ENCODE results near the gene LDLRAD2. TPM values are rescaled to one million over a fixed set of nuclear protein-coding genes. Genes with fewer than 3 reads are reported as not detected.

Gene LDLRAD2
- total and polyA plus RNA-seq, 2 of the 8 experiments (the other 6 are each of a cell fraction or from before 2014, with no cell fraction given) = 0.48 to 0.74 TPM

DNA sequence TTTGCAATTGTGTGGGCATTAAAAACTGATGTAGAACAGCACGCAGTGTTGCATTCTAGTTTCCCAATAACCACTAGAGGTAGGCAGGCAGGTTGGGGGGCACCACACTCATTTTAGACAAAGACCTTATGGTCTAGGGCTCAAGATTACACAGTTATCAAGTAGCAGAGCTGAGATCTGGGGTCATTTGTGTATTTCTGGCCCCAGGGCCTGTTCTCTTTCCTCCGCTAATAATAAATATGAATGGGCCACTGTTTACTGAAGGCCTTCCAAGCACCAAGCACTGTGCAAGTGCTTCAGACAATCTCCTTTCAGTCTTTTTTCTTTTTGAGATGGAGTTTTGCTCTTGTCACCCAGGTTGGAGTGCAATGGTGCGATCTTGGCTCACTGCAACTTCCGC, 23.9 kb downstream of the LDLRAD2 start:
- Histone ChIP-seq H2BK120ac (replicated peaks; ENCODE audit: low read depth, low read length) (no peak overlapping the region), H3K4me3 (ENCODE audit: extremely low read depth in 1 of 4, insufficient read depth in 2 of 4, low read depth in 3 of 4, low read length in 4 of 4) (no peak overlapping the region), H3K79me1 (ENCODE audit: low read depth, low read length) (no peaks in the 10 kb centered on the region), H3K9ac (replicated peaks in 1 of 4; ENCODE audit: extremely low read depth in 1 of 4, low read depth in 3 of 4, low read length in 3 of 4) (no peak overlapping the region), H4K20me1 (replicated peaks in 1 of 2; ENCODE audit: control insufficient read depth in 1 of 2, insufficient read depth in 2 of 2, low read length in 2 of 2) (peaks cover 0 to 10% of the 10 kb centered on the region in 2 experiments), H3K4me1 (replicated peaks in 1 of 4; ENCODE audit: control insufficient read depth in 3 of 4, insufficient read depth in 4 of 4, low read length in 3 of 4) (no peaks in the 10 kb centered on the region), H2BK15ac (ENCODE audit: low read length) (no peak overlapping the region), H3K9me3 (ENCODE audit: insufficient read depth in 2 of 2, low read depth in 1 of 2, low read length in 1 of 2) (peaks cover 7 to 8% of the 10 kb centered on the region in 2 experiments; a peak in 3 of 4 replicates), H4K91ac (replicated peaks; ENCODE audit: insufficient read length, low read length) (no peak overlapping the region), H3K23ac (ENCODE audit: insufficient read length) (no peak overlapping the region), H3K4me2 (ENCODE audit: insufficient read depth in 1 of 2, low read depth in 2 of 2, low read length in 2 of 2) (no peak overlapping the region), H2AK5ac (ENCODE audit: low read depth, low read length) (no peak overlapping the region), H3K79me2 (ENCODE audit: control insufficient read depth in 1 of 2, insufficient read depth in 2 of 2, low read length in 2 of 2) (no peaks in the 10 kb centered on the region), H3K23me2 (ENCODE audit: low read depth, low read length) (no peaks in the 10 kb centered on the region; the same call in 1 of the 2 replicates), H3K4ac (replicated peaks; ENCODE audit: insufficient read length, low read depth, low read length) (no peak overlapping the region), H3K18ac (ENCODE audit: extremely low read depth, low read length) (no peak overlapping the region), H2BK12ac (ENCODE audit: low read depth, low read length) (no peak overlapping the region), H4K8ac (ENCODE audit: extremely low read depth, insufficient read depth, low read length) (no peak overlapping the region), H3K36me3 (ENCODE audit: control insufficient read depth in 2 of 4, insufficient read depth in 4 of 4, low read length in 3 of 4) (peaks cover 24 to 61% (median 59%) of the 10 kb centered on the region in 4 experiments), H3K56ac (replicated peaks; ENCODE audit: insufficient read length, low read depth, low read length) (no peak overlapping the region), H4K5ac (ENCODE audit: insufficient read length, low read depth, low read length) (no peak overlapping the region), H3K14ac (ENCODE audit: insufficient read length) (no peak overlapping the region), H3K27ac (ENCODE audit: low read depth, low read length) (no peak overlapping the region), H3K27me3 (replicated peaks in 1 of 4; ENCODE audit: control insufficient read depth in 3 of 4, extremely low read depth in 1 of 4, insufficient read depth in 3 of 4, low read length in 3 of 4) (no peaks in the 10 kb centered on the region), H2BK20ac (ENCODE audit: low read length) (no peak overlapping the region), H2AFZ (ENCODE audit: low read length) (no peak overlapping the region), H2BK5ac (ENCODE audit: low read depth, low read length) (no peak overlapping the region)
- CTCF ChIA-PET (ENCODE audit: partially characterized antibody) = interaction anchor here (0.5 kb wide), 1 partner anchor 31 kb away, joined by 3 read pairs; no protein-coding TSS in a partner anchor
- DNase-seq (ENCODE audit: low read depth in 1 of 2, low spot score in 2 of 2) (no peak), FAIRE-seq (no peak)
- no peak for TF ChIP-seq CREB1 (IDR thresholded peaks at IDR 0.05)
- no peak for TF ChIP-seq JUND (IDR thresholded peaks at IDR 0.05; ENCODE audit: low read length)
- TF ChIP-seq TEAD4 (IDR thresholded peaks at IDR 0.05; ENCODE audit: low read depth, low read length) = no peak
- no peak for TF ChIP-seq SP2 (IDR thresholded peaks at IDR 0.05; ENCODE audit: low read length)
- TF ChIP-seq EP300 (IDR thresholded peaks at IDR 0.05; ENCODE audit: borderline replicate concordance in 1 of 2, low read depth in 2 of 2, low read length in 2 of 2) = no peak
- no peak for TF ChIP-seq NANOG (IDR thresholded peaks at IDR 0.05; ENCODE audit: insufficient read depth, low read depth, low read length, poor library complexity, severe bottlenecking)
- TF ChIP-seq ASH2L (IDR thresholded peaks at IDR 0.05; ENCODE audit: low read length) = no peak
- no peak for TF ChIP-seq RBBP5 (IDR thresholded peaks at IDR 0.05; ENCODE audit: borderline replicate concordance, low read depth, low read length)
- no peak for TF ChIP-seq RAD21 (IDR thresholded peaks at IDR 0.05 in 1 of 2, conservative IDR thresholded peaks at IDR 0.05 in 1 of 2; ENCODE audit: low read depth in 2 of 2, low read length in 2 of 2)
- no peak for TF ChIP-seq CTBP2 (IDR thresholded peaks at IDR 0.05; ENCODE audit: borderline replicate concordance, insufficient read depth, insufficient read length, low read length)
- TF ChIP-seq RXRA (IDR thresholded peaks at IDR 0.05; ENCODE audit: insufficient read depth, low read depth, low read length) = no peak
- no peak for TF ChIP-seq ZNF274 (IDR thresholded peaks at IDR 0.05; ENCODE audit: borderline replicate concordance, extremely low read depth, low read length)
- no peak for TF ChIP-seq KDM5A (IDR thresholded peaks at IDR 0.05; ENCODE audit: low read length)
- POLR2A ChIA-PET (ENCODE audit: partially characterized antibody) = interaction anchor here (1.4 kb wide), 1 partner anchor 12 kb away, joined by 3 read pairs; no protein-coding TSS in a partner anchor
- WGBS, 2 experiments (ENCODE audit: extremely low coverage in 1 of 2, insufficient coverage in 1 of 2, insufficient read length in 1 of 2, insufficient replicate concordance in 2 of 2, low coverage in 1 of 2, low lambda C conversion rate in 2 of 2, missing lambda C conversion rate in 1 of 2) = 86% methylated on average over 4 of the region's 4 CpGs; no CpG with 5 or more reads in 1 of the 2 experiments

Measured in H1 (cell line).